ENCODE measurements around the gene PSMC5. TPM values are rescaled to one million over a fixed set of nuclear protein-coding genes. Genes with fewer than 3 reads are reported as not detected.

The PSMC5 gene
- total RNA-seq, 1 experiment from 2014 or later: 183 TPM

GRCh38 chr17:63845509-63845908, 18.3 kb downstream of the PSMC5 start:
- no peak for DNase-seq
- H3K27me3 Mint-ChIP-seq (ENCODE audit: low read depth): peaks cover 50% of the 10 kb centered on the region
- H3K4me3 Mint-ChIP-seq: no peak overlapping the region
- peaks cover 3% of the 10 kb centered on the region; the same call in 1 of the 2 replicates for H3K79me2 ChIP-seq (ENCODE audit: insufficient read depth, low read length)
- no peak overlapping the region for H3K27ac Mint-ChIP-seq
- no peak overlapping the region for H2BK12ac ChIP-seq (ENCODE audit: insufficient read length, low read depth, low read length)
- no peak overlapping the region for H3K14ac ChIP-seq (ENCODE audit: insufficient read depth, low read length)
- peaks cover 8 to 15% of the 10 kb centered on the region in 2 experiments for H3K9me3 Mint-ChIP-seq
- no peaks in the 10 kb centered on the region for H3K79me1 ChIP-seq (ENCODE audit: insufficient read depth, low read depth, low read length, poor library complexity, severe bottlenecking)
- H3K9me3 ChIP-seq (ENCODE audit: control insufficient read depth, low read depth, low read length): no peaks in the 10 kb centered on the region
- no peak overlapping the region for H3K23ac ChIP-seq (ENCODE audit: insufficient read length, low read depth, low read length)
- H3K9ac ChIP-seq (ENCODE audit: extremely low read depth, insufficient read length, low read length): no peak overlapping the region
- H3K36me3 Mint-ChIP-seq (ENCODE audit: insufficient read depth in 1 of 3, low read depth in 3 of 3): peaks cover 0 to 16% (median 3%) of the 10 kb centered on the region in 3 experiments; a peak in 4 of 7 replicates
- H3K18ac ChIP-seq (ENCODE audit: insufficient read length, low read depth, low read length): no peak overlapping the region
- H3K4me1 Mint-ChIP-seq: peaks cover 12 to 22% of the 10 kb centered on the region in 2 experiments
- no CpG with 5 or more reads among the region's 1 CpG for WGBS (ENCODE audit: extremely low coverage, insufficient read length, low lambda C conversion rate)
- H3K4me1 ChIP-seq (ENCODE audit: insufficient read depth, low read length): no peaks in the 10 kb centered on the region; the same call in 1 of the 2 replicates
- no peak overlapping the region for H2BK15ac ChIP-seq (ENCODE audit: low read depth, low read length)
- H2BK120ac ChIP-seq (ENCODE audit: low read depth, low read length, poor library complexity, severe bottlenecking): no peak overlapping the region
- peaks cover 10% of the 10 kb centered on the region for H3K23me2 ChIP-seq (ENCODE audit: insufficient read length, low read depth, low read length, poor library complexity, severe bottlenecking)
- H3T11ph ChIP-seq (ENCODE audit: low read length): no peak overlapping the region
- H3K4me2 ChIP-seq (ENCODE audit: insufficient read depth, insufficient read length, low read length): no peak overlapping the region
- no peak overlapping the region for H4K91ac ChIP-seq (ENCODE audit: insufficient read length, low read depth, low read length)
- no peak overlapping the region for H2AFZ ChIP-seq (ENCODE audit: low read length)
- H3K4ac ChIP-seq (ENCODE audit: low read depth, low read length): no peak overlapping the region
- H2BK20ac ChIP-seq (ENCODE audit: low read depth, low read length, poor library complexity, severe bottlenecking): no peak overlapping the region
- no peak overlapping the region for H4K5ac ChIP-seq (ENCODE audit: insufficient read length, low read depth, low read length)
- H3K27ac ChIP-seq (ENCODE audit: insufficient read length, low read depth, low read length): no peak overlapping the region
- no peak overlapping the region for H4K8ac ChIP-seq (replicated peaks; ENCODE audit: insufficient read length, low read depth, low read length)
- peaks cover 4% of the 10 kb centered on the region; the same call in 1 of the 2 replicates for H3K27me3 ChIP-seq (ENCODE audit: insufficient read depth, low read length)
- no peak overlapping the region for H2AK5ac ChIP-seq (ENCODE audit: insufficient read length, low read length)
- H3K56ac ChIP-seq (ENCODE audit: insufficient read length, low read depth, low read length): no peak overlapping the region
- no peak for TF ChIP-seq CTCF (conservative IDR thresholded peaks at IDR 0.05)
- no peak overlapping the region for H2BK5ac ChIP-seq (ENCODE audit: insufficient read length, low read length)
- H4K20me1 ChIP-seq (ENCODE audit: control insufficient read depth, insufficient read depth, insufficient read length): no peaks in the 10 kb centered on the region

Data from H9 (cell line).